ENCODE results near the gene DUSP8.
"Not testable (repeated sequence)": the region's sequence is repeated elsewhere in the genome, so short reads cannot be mapped to it uniquely, and the experiment has no call there.

DNA sequence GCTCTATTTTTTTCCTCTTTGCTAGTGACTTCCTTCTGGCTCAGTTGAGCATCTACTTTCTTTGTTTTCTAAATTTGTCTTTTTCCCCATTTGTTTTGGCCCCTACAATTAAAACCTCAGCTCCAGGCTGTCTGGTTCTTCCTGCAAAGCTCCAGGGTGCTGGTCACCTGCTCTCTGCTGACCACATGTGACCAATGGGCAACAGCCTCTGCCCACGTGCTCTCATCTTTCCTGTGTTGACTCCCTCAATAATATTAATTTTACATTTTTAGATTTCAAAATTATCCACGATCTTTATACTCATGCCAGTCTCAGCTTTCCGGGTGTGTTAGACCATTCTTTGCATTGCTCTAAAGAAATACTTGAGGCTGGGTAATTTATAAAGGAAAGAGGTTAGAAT lies 26.3 kb upstream of the DUSP8 start:
- not testable (repeated sequence) for TF ChIP-seq CTCF (IDR thresholded peaks at IDR 0.05 in 2 of 3, conservative IDR thresholded peaks at IDR 0.05 in 1 of 3; ENCODE audit: insufficient read depth in 2 of 3, low read depth in 1 of 3, low read length in 3 of 3); ZKSCAN1 (IDR thresholded peaks at IDR 0.05; ENCODE audit: low read depth, low read length); FOXA1 (IDR thresholded peaks at IDR 0.05; ENCODE audit: borderline replicate concordance)
